Measurements from ENCODE around the gene APOBEC3B. TPM values are rescaled to one million over a fixed set of nuclear protein-coding genes. Genes with fewer than 3 reads are reported as not detected.
"Not testable (repeated sequence)": the region's sequence is repeated elsewhere in the genome, so short reads cannot be mapped to it uniquely, and the experiment has no call there.

Gene APOBEC3B
- total RNA-seq, 2 experiments from 2014 or later, result 8.0 to 8.5 TPM

GRCh38 chr22:39021552-39022250, 39.6 kb downstream of the APOBEC3B start:
- intact Hi-C loops (cut with DNase I, micrococcal nuclease), result loop anchor here (1.0 to 5.0 kb wide), 4 partner anchors 19 to 229 kb away; partner anchors contain the start of genes APOBEC3F (in 1 of the 2) and DNAL4 (in 1 of the 2)
- no peak for DNase-seq
- peaks cover 23% of the 10 kb centered on the region for H3K36me3 Mint-ChIP-seq (ENCODE audit: low read depth)
- peak overlapping the region; percentile 95 for H3K27ac Mint-ChIP-seq
- ATAC-seq, result no peak
- H3K9me3 Mint-ChIP-seq (ENCODE audit: low read depth), result no peaks in the 10 kb centered on the region
- ChIA-PET CTCF (interaction anchor here (0.7 to 0.9 kb wide), 3 partner anchors 37 to 253 kb away, joined by 3 read pairs; no protein-coding TSS in a partner anchor), POLR2A (no interaction called here)
- peaks cover 53% of the 10 kb centered on the region for H3K4me1 Mint-ChIP-seq
- H3K4me3 Mint-ChIP-seq, result peak overlapping the region; percentile 95
- H3K27me3 Mint-ChIP-seq, result no peaks in the 10 kb centered on the region

GRCh38 chr22:39024519-39025308, 42.6 kb downstream of the APOBEC3B start:
- Mint-ChIP-seq H3K4me3 (peak overlapping the region; percentile 37), H3K4me1 (peaks cover 62% of the 10 kb centered on the region), H3K27ac (peak overlapping the region; percentile 55), H3K9me3 (ENCODE audit: low read depth) (no peaks in the 10 kb centered on the region), H3K27me3 (no peaks in the 10 kb centered on the region), H3K36me3 (ENCODE audit: low read depth) (peaks cover 23% of the 10 kb centered on the region)
- ATAC-seq (no peak), DNase-seq (peak; percentile 28)
- intact Hi-C loops (cut with DNase I, micrococcal nuclease), result loop anchor here (5.0 kb wide), 2 partner anchors 68 to 232 kb away; partner anchors contain the start of gene DNAL4 (in 1 of the 2)
- CTCF ChIA-PET, result interaction anchor here (0.7 kb wide), 1 partner anchor 90 kb away, joined by 3 read pairs; no protein-coding TSS in a partner anchor
- POLR2A ChIA-PET, result no interaction called here

- H3K9me3 Mint-ChIP-seq (ENCODE audit: low read depth), result no peaks in the 10 kb centered on the region
- ChIA-PET CTCF (interaction anchor here (0.7 kb wide), 1 partner anchor 11 kb away, joined by 4 read pairs; no protein-coding TSS in a partner anchor), POLR2A (no interaction called here)
- ATAC-seq (no peak), DNase-seq (no peak)
- H3K27ac Mint-ChIP-seq, result peak overlapping the region; percentile 39
- intact Hi-C loops (cut with DNase I, micrococcal nuclease), result no loop called here
- no peak overlapping the region for H3K4me3 Mint-ChIP-seq
- H3K27me3 Mint-ChIP-seq, result no peaks in the 10 kb centered on the region
- H3K4me1 Mint-ChIP-seq, result peaks cover 54% of the 10 kb centered on the region
- H3K36me3 Mint-ChIP-seq (ENCODE audit: low read depth), result peaks cover 21% of the 10 kb centered on the region
Measured at GRCh38 chr22:39026509-39027150, 44.5 kb downstream of the APOBEC3B start.

GRCh38 chr22:39027717-39028116, 45.6 kb downstream of the APOBEC3B start:
- Mint-ChIP-seq H3K9me3 (ENCODE audit: low read depth) (no peaks in the 10 kb centered on the region), H3K4me3 (no peak overlapping the region), H3K27ac (peak overlapping the region; percentile 82), H3K4me1 (peaks cover 44% of the 10 kb centered on the region), H3K36me3 (ENCODE audit: low read depth) (peaks cover 12% of the 10 kb centered on the region), H3K27me3 (no peaks in the 10 kb centered on the region)
- ATAC-seq, result peak; percentile 14
- ChIA-PET CTCF (no interaction called here), POLR2A (interaction anchor here (0.6 kb wide), 1 partner anchor 12 kb away, joined by 3 read pairs; no protein-coding TSS in a partner anchor)
- no peak for DNase-seq
- intact Hi-C loops (cut with DNase I, micrococcal nuclease), result no loop called here

- ChIA-PET POLR2A (no interaction called here), CTCF (no interaction called here)
- ATAC-seq (peak; percentile 24), DNase-seq (no peak)
- H3K27ac Mint-ChIP-seq, result peak overlapping the region; percentile 82
- no peak overlapping the region for H3K4me3 Mint-ChIP-seq
- H3K27me3 Mint-ChIP-seq, result no peaks in the 10 kb centered on the region
- peaks cover 14% of the 10 kb centered on the region for H3K36me3 Mint-ChIP-seq (ENCODE audit: low read depth)
- H3K9me3 Mint-ChIP-seq (ENCODE audit: low read depth), result no peaks in the 10 kb centered on the region
- peaks cover 42% of the 10 kb centered on the region for H3K4me1 Mint-ChIP-seq
- intact Hi-C loops (cut with DNase I, micrococcal nuclease), result no loop called here
Measured at GRCh38 chr22:39028281-39028680, 46.1 kb downstream of the APOBEC3B start.

- peaks cover 32% of the 10 kb centered on the region for H3K4me1 Mint-ChIP-seq
- intact Hi-C loops (cut with DNase I, micrococcal nuclease), result no loop called here
- POLR2A ChIA-PET, result interaction anchor here (0.6 kb wide), 1 partner anchor 293 kb away, joined by 3 read pairs; no protein-coding TSS in a partner anchor
- no peak overlapping the region for H3K27ac Mint-ChIP-seq
- H3K4me3 Mint-ChIP-seq, result no peak overlapping the region
- ATAC-seq (no peak), DNase-seq (no peak)
- H3K36me3 Mint-ChIP-seq (ENCODE audit: low read depth), result peaks cover 8% of the 10 kb centered on the region
- no peaks in the 10 kb centered on the region for H3K9me3 Mint-ChIP-seq (ENCODE audit: low read depth)
- CTCF ChIA-PET, result interaction anchor here (0.6 kb wide), 1 partner anchor 37 kb away, joined by 4 read pairs; no protein-coding TSS in a partner anchor
- H3K27me3 Mint-ChIP-seq, result no peaks in the 10 kb centered on the region
Measured at GRCh38 chr22:39029227-39029626, 47.1 kb downstream of the APOBEC3B start.

GRCh38 chr22:39030705-39031104, 48.6 kb downstream of the APOBEC3B start:
- H3K27me3 Mint-ChIP-seq, result no peaks in the 10 kb centered on the region
- H3K9me3 Mint-ChIP-seq (ENCODE audit: low read depth), result no peaks in the 10 kb centered on the region
- CTCF ChIA-PET, result no interaction called here
- no peak overlapping the region for H3K4me3 Mint-ChIP-seq
- POLR2A ChIA-PET, result no interaction called here
- no peak overlapping the region for H3K27ac Mint-ChIP-seq
- peaks cover 4% of the 10 kb centered on the region for H3K36me3 Mint-ChIP-seq (ENCODE audit: low read depth)
- peaks cover 19% of the 10 kb centered on the region for H3K4me1 Mint-ChIP-seq
- DNase-seq (no peak), ATAC-seq (no peak)
- intact Hi-C loops (cut with DNase I, micrococcal nuclease), result no loop called here

GRCh38 chr22:39031434-39032295, 49.5 kb downstream of the APOBEC3B start:
- H3K27me3 Mint-ChIP-seq; CTCF ChIA-PET; H3K36me3 Mint-ChIP-seq (ENCODE audit: low read depth); DNase-seq; H3K9me3 Mint-ChIP-seq (ENCODE audit: low read depth); POLR2A ChIA-PET; intact Hi-C loops (cut with DNase I, micrococcal nuclease); ATAC-seq; H3K27ac Mint-ChIP-seq; H3K4me3 Mint-ChIP-seq: not testable (repeated sequence)
- H3K4me1 Mint-ChIP-seq, result peaks cover 13% of the 10 kb centered on the region

- peak overlapping the region; percentile 5 for H3K27ac Mint-ChIP-seq
- intact Hi-C loops (cut with DNase I, micrococcal nuclease); POLR2A ChIA-PET; ATAC-seq; DNase-seq; H3K4me3 Mint-ChIP-seq; CTCF ChIA-PET; H3K36me3 Mint-ChIP-seq (ENCODE audit: low read depth); H3K9me3 Mint-ChIP-seq (ENCODE audit: low read depth); H3K27me3 Mint-ChIP-seq: not testable (repeated sequence)
- H3K4me1 Mint-ChIP-seq, result peaks cover 19% of the 10 kb centered on the region
Measured at GRCh38 chr22:39037071-39037470, 54.9 kb downstream of the APOBEC3B start.

GRCh38 chr22:39039306-39040126, 57.4 kb downstream of the APOBEC3B start:
- Mint-ChIP-seq H3K9me3 (ENCODE audit: low read depth) (no peaks in the 10 kb centered on the region), H3K27me3 (no peaks in the 10 kb centered on the region), H3K4me3 (peak overlapping the region; percentile 49), H3K4me1 (peaks cover 22% of the 10 kb centered on the region), H3K27ac (peak overlapping the region; percentile 62), H3K36me3 (ENCODE audit: low read depth) (peaks cover 8% of the 10 kb centered on the region)
- DNase-seq, result no peak
- POLR2A ChIA-PET, result interaction anchor here (0.7 kb wide), 1 partner anchor 82 kb away, joined by 3 read pairs; no protein-coding TSS in a partner anchor
- no peak for ATAC-seq
- CTCF ChIA-PET, result interaction anchor here (0.8 kb wide), 1 partner anchor 82 kb away, joined by 4 read pairs; no protein-coding TSS in a partner anchor
- intact Hi-C loops (cut with DNase I, micrococcal nuclease), result loop anchor here in 1 of 2 experiments (2.0 to 5.0 kb wide), 2 partner anchors 19 to 38 kb away; partner anchors contain the start of genes APOBEC3D and APOBEC3G
